Tibial artery (tissue), 4 donors: ENCODE results near the gene DIDO1.

ENCODE experiments used
- DNase-seq, 2 donors: peaks; one replicate each; pipeline ENCODE4 v3.0.0-alpha.2; 2019
- H3K27ac ChIP-seq, 2 donors: fragments of 200-600 bp; sonication (generic) in 1 of 2; 1 replicate in 1 of 2; 2 replicates in 1 of 2; pipeline ENCODE4 v1.5.1; 2018 to 2019; ENCODE audit warnings: mild to moderate bottlenecking in 1 of 2
- H3K27me3 ChIP-seq, 2 donors: fragments of 200-600 bp; sonication (generic) in 1 of 2; one replicate each; pipeline versions ENCODE4 v1.5.1 to v1.6.0; 2016 to 2019
- H3K36me3 ChIP-seq, 3 donors: fragments of 200-600 bp; sonication (generic) in 2 of 3; one replicate each; pipeline ENCODE4 v1.5.1; 2016 to 2019; ENCODE audit warnings: mild to moderate bottlenecking in 2 of 3
- H3K4me1 ChIP-seq, 4 donors: fragments of 200-600 bp; sonication (generic) in 2 of 4; 1 replicate in 3 of 4; 2 replicates in 1 of 4; pipeline ENCODE4 v1.5.1; 2016 to 2019
- H3K4me3 ChIP-seq, 2 donors: fragments of 200-600 bp; sonication (generic) in 1 of 2; 1 replicate in 1 of 2; 2 replicates in 1 of 2; pipeline ENCODE4 v1.5.1; 2018 to 2019; ENCODE audit warnings: mild to moderate bottlenecking in 2 of 2
- H3K9me3 ChIP-seq, 3 donors: fragments of 200-600 bp; sonication (generic) in 1 of 3; one replicate each; pipeline ENCODE4 v1.5.1; 2016 to 2019
- intact Hi-C: fragments of 100-400 bp; cut with DNase I; formaldehyde crosslinking; loops from one replicate; pipeline ENCODE4 v1.15.0; 2023; ENCODE audit warnings: low total_unique reads
- TF ChIP-seq, protein P1 (sequence below), 2 experiments: fragments of 200-600 bp in 1 of 2; fragments of 450-650 bp in 1 of 2; IDR thresholded peaks; one replicate each; pipeline ENCODE4 v1.5.1; 2017 to 2019; ENCODE audit warnings: antibody characterized with exemption in 2 of 2, mild to moderate bottlenecking in 1 of 2, moderate library complexity in 1 of 2

The DIDO1 gene

DNA sequence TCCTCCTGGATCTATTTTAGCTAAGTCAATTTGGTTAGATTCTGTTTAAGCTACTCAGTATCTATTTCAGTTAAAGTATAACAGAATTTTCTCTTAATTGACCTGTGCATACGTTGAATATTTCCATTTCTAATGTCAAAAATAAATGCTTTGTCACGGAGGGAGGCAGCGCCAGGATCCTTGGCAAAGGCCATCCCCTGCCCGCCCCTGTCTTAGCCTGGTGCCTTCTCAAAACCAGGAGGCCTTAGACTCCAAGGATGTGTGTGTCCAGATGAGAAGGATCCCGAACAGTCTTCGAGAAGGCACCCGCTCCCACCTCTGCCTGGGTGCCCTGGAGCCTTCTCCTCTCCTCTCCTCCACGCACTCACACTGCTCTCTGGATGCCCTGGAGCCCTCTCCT, 87.0 kb downstream of the DIDO1 start:
- DNase-seq, result no peak
- TF ChIP-seq, protein P1, sequence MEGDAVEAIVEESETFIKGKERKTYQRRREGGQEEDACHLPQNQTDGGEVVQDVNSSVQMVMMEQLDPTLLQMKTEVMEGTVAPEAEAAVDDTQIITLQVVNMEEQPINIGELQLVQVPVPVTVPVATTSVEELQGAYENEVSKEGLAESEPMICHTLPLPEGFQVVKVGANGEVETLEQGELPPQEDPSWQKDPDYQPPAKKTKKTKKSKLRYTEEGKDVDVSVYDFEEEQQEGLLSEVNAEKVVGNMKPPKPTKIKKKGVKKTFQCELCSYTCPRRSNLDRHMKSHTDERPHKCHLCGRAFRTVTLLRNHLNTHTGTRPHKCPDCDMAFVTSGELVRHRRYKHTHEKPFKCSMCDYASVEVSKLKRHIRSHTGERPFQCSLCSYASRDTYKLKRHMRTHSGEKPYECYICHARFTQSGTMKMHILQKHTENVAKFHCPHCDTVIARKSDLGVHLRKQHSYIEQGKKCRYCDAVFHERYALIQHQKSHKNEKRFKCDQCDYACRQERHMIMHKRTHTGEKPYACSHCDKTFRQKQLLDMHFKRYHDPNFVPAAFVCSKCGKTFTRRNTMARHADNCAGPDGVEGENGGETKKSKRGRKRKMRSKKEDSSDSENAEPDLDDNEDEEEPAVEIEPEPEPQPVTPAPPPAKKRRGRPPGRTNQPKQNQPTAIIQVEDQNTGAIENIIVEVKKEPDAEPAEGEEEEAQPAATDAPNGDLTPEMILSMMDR (IDR thresholded peaks at IDR 0.05), result no peak

DNA sequence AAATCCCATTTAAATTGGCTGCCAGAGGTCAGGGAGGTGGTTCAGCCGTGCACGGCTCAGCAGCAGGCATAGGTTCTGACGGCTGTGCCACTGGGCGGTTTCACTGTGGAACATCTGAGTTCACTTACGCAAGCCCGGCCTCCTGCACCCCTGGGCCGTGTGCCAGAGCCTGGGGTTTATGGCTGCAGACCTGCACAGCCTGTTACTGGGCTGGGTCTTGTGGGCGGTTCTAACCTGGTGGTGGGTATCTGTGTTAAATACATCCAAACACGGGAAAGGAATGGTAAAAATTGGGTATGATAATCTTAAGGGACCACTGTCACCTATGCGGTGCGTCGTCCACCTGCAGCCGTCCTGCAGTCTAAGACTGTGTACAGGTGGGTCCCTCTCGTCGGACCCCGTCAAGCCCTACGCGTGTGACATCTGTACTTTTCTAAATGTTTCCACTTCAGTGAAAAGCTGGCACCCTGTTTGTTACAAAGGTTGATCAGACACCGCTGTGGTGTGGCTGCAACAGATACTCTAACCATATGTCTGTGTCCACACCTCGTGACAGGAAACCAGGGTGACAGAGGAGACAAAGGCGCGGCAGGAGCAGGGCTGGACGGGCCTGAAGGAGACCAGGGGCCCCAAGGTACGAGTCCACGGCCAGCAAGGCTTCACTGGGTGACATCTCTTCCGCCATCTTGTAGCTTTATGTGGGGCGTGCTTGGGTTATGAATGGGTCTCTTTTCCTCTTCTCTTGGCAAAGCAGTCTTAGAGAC, 88.0 kb downstream of the DIDO1 start:
- intact Hi-C loops, result no loop called here
- DNase-seq, result no peak
- Histone ChIP-seq H3K36me3 (no peaks in the 10 kb centered on the region), H3K4me3 (no peak overlapping the region), H3K27me3 (peaks cover 0 to 39% of the 10 kb centered on the region in 2 donors), H3K4me1 (peaks cover 0 to 3% (median 0%) of the 10 kb centered on the region in 4 donors), H3K27ac (no peak overlapping the region), H3K9me3 (no peaks in the 10 kb centered on the region)
- TF ChIP-seq, protein P1 (IDR thresholded peaks at IDR 0.05), result no peak

More for the DNA sequence above, 87.0 kb downstream of the DIDO1 start:
- H3K27ac ChIP-seq, result no peak overlapping the region
- intact Hi-C loops, result no loop called here
- H3K4me1 ChIP-seq, result peaks cover 0 to 3% (median 0%) of the 10 kb centered on the region in 4 donors
- H3K9me3 ChIP-seq, result no peaks in the 10 kb centered on the region
- H3K27me3 ChIP-seq, result peaks cover 0 to 39% of the 10 kb centered on the region in 2 donors
- no peaks in the 10 kb centered on the region for H3K36me3 ChIP-seq
- H3K4me3 ChIP-seq, result no peak overlapping the region

DNA sequence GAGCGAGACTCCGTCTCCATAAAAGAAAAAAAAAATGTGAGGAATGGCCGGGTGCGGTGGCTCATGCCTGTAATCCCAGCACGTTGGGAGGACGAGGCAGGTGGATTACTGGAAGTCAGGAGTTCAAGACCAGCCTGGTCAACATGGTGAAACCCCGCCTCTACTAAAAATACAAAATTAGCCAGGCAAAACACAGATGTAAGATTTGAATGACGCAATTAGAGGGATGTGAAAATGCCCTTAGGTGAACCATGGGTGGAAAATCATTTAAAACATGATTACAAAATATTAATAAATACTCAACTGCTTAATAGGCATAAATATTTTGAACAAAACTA, 88.5 kb downstream of the DIDO1 start:
- intact Hi-C loops, result no loop called here
- no peaks in the 10 kb centered on the region for H3K9me3 ChIP-seq
- H3K4me1 ChIP-seq, result peaks cover 0 to 3% (median 0%) of the 10 kb centered on the region in 4 donors
- no peak for DNase-seq
- TF ChIP-seq, protein P1 (IDR thresholded peaks at IDR 0.05), result no peak
- H3K36me3 ChIP-seq, result no peaks in the 10 kb centered on the region
- no peak overlapping the region for H3K27ac ChIP-seq
- H3K4me3 ChIP-seq, result no peak overlapping the region
- peaks cover 0 to 39% of the 10 kb centered on the region in 2 donors for H3K27me3 ChIP-seq

DNA sequence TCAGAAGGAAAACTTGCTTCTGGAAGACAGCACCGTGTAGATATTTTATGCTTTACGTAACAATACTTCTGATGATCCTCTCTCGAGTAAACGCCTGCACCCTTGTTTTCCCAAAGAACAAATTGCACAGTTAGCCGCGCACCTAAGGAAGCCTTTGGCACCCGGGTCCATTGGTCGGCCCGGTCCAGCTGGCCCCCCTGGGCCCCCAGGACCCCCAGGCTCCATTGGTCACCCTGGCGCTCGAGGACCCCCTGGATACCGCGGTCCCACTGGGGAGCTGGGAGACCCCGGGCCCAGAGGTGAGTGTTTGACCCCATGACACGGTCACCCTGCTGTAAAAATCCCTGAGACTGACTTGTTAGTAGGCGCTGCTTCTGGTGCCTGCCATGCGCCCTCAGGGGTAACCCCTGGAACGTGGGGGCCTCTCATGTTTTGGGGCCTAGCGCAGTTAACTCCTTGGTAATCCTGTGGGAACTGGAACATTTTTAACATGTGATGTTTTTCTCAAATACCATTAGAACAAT, 89.3 kb downstream of the DIDO1 start:
- no peaks in the 10 kb centered on the region for H3K9me3 ChIP-seq
- H3K4me3 ChIP-seq, result no peak overlapping the region
- TF ChIP-seq, protein P1 (IDR thresholded peaks at IDR 0.05), result no peak
- peaks cover 0 to 39% of the 10 kb centered on the region in 2 donors for H3K27me3 ChIP-seq
- DNase-seq, result no peak
- intact Hi-C loops, result no loop called here
- no peaks in the 10 kb centered on the region for H3K36me3 ChIP-seq
- H3K27ac ChIP-seq, result no peak overlapping the region
- H3K4me1 ChIP-seq, result peaks cover 0 to 6% (median 0%) of the 10 kb centered on the region in 4 donors

DNA sequence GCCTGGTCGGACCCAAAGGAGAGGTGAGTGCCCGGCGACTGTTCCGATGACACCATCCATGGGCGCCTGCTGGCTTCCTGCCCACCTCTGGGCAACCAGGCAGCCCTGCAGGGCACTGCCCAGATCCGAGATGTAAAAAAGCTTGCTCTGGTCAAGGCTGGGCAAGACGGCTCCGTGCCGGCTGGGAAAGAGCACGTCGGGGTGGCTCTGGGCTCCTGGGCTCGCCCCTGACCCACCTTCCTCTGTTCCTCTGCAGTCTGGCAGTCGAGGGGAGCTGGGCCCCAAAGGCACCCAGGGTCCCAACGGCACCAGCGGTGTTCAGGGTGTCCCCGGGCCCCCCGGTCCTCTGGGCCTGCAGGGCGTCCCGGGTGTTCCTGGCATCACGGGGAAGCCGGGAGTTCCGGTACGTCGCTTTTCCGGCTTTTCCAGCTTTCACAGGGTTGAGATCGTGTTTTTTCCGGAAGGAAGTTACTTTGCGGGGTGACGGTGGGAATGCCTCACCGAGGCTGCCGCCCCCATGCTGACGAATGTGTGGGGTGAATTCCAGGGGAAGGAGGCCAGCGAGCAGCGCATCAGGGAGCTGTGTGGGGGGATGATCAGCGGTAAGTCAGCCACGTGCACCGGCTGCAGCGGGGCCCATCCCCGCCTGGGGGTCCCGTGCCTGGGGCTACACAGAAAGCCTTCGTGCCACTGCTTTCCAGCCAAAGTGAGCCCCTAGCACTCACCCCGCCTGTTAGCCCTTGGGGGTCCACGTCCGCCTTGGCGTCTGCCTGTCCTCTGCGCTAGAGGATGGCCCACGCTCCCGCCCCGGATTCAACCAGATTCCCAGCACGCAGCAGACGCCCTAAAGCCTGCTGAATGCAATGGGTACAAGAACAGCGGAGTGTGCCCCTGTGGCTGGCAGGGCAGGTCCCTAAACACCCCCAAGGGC, 90.1 kb downstream of the DIDO1 start:
- peaks cover 0 to 39% of the 10 kb centered on the region in 2 donors for H3K27me3 ChIP-seq
- H3K4me3 ChIP-seq, result no peak overlapping the region
- H3K9me3 ChIP-seq, result no peaks in the 10 kb centered on the region
- TF ChIP-seq, protein P1 (IDR thresholded peaks at IDR 0.05), result no peak
- peaks cover 0 to 15% (median 0%) of the 10 kb centered on the region in 4 donors for H3K4me1 ChIP-seq
- H3K36me3 ChIP-seq, result no peaks in the 10 kb centered on the region
- intact Hi-C loops, result no loop called here
- no peak for DNase-seq
- no peak overlapping the region for H3K27ac ChIP-seq
